HEK293T (cell line): ENCODE data around the gene SARM1.

ENCODE experiments used
- BHLHE40 ChIP-seq: fragments of 450-650 bp; IDR thresholded peaks from 2 replicates; pipeline ENCODE4 v1.6.1; 2016; ENCODE audit warnings: mild to moderate bottlenecking, moderate library complexity, borderline replicate concordance
- HDGF ChIP-seq: fragments of 450-650 bp; IDR thresholded peaks from 2 replicates; pipeline ENCODE4 v1.6.1; 2017; ENCODE audit warnings: antibody characterized with exemption, borderline replicate concordance
- SP1 ChIP-seq: fragments of 450-650 bp; IDR thresholded peaks from 2 replicates; pipeline ENCODE4 v1.6.1; 2017
- TARDBP ChIP-seq: fragments of 450-650 bp; IDR thresholded peaks from 2 replicates; pipeline ENCODE4 v1.6.1; 2016

DNA sequence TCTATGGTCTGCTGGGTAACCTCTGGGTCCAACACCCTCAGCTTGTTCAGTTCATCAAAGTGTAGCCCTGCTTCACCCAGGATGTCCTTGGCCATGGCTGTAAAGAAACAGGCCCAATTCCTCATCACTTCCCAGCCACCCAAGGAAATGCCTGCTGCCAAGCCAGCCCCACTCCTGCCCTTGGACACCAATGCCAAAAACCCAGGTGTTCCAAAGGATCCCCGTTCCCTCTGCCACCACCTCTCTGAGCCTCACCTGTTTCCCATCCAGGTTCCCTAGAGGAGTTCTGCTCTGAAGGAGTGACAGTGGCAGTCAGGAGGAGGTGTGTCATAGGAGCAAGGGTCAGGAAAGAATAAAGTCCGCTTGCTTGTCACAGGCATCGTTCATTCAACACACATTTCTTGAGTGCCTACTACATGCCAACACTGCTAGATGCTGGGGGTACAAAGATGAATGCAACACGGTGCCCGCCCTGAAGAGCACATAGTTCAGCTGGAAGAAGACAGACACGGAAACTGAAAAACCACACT, 39.5 kb upstream of the SARM1 start:
- TF ChIP-seq TARDBP (no peak), HDGF (no peak), BHLHE40 (no peak), SP1 (no peak)
